Sciatic nerve (tissue), 2 donors: ENCODE measurements around the gene CLRN3. TPM values are rescaled to one million over a fixed set of nuclear protein-coding genes. Genes with fewer than 3 reads are reported as not detected.

Experiments used
- ATAC-seq: fragments of 200-7000 bp; cut with Tn5 transposase; one replicate; pipeline ENCODE4 v1.9.1; 2020; ENCODE audit warnings: mild to moderate bottlenecking, moderate library complexity
- DNase-seq: peaks from one replicate; pipeline ENCODE4 v3.0.0-alpha.2; 2020; ENCODE audit warnings: low spot score
- intact Hi-C: fragments of 100-400 bp; cut with DNase I; formaldehyde crosslinking; loops from one replicate; pipeline ENCODE4 v1.14.2; 2022
- total RNA-seq: library from RNA; stranded (reverse); fragmentation: NEBNext Ultra II Directional; extraction: Animal tissue kit (Norgen Biotek cat#: 25700); gene quantifications from one replicate; pipeline ENCODE4 v1.2.1, GENCODE V29; 2021
- donor health status: DM: no; HTN: no; CAD: no.
- donor health status: DM: no; HTN: no; CAD: no.

CLRN3 gene
- total RNA-seq, 1 donor from 2014 or later, result not detected

GRCh38 chr10:127905848-127906261 lies 13.1 kb upstream of the CLRN3 start:
- DNase-seq (no peak), ATAC-seq (no peak)
- intact Hi-C loops, result loop anchor here (2.0 kb wide), 1 partner anchor 105 kb away; no protein-coding TSS in a partner anchor

DNA sequence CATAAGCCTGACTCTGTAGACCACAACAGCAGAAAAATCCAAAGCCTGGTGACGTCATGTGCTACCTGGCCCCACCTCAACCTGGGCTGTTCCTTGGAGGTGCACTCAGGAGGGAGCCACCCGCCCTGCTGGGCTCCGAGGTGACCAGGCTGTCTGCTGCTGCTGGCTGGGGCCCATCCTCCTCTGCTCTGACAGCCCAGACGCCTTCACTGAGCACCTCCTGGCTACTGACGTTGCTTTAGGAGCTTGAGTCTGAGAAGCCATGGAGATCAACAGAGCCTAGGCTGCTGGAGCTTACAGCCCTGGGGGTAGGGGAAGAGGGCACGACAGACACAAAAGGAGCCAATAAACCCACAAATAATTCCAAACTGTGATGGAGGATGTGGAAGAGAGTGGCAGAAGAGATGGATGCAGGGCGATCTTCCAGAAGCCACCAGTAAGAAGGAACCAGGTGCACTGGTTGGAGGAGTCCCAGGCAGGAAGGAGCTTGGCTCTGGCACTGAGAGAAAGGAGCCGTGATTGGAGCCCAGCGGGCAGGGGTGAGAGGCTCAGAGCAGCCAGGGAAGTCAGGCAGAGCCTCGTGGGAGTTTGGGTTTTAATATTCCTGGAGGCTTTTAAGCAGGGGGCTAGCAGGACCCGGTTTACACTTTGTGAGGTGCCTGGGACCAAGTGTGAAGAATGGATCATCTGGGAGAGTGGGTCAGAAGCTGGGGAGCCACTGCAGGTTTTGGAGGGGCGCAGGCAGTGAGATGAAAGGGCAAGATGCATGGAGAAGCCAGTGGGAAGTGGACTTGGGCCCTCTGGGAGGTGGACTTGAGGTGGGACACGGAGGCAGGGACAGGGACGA lies 12.5 kb upstream of the CLRN3 start:
- no peak for DNase-seq
- intact Hi-C loops, result no loop called here
- ATAC-seq, result no peak

GRCh38 chr10:127904311-127905000 lies 11.7 kb upstream of the CLRN3 start:
- intact Hi-C loops, result no loop called here
- DNase-seq (no peak), ATAC-seq (no peak)

- intact Hi-C loops, result no loop called here
- DNase-seq (no peak), ATAC-seq (no peak)
These were observed 11.0 kb upstream of the CLRN3 start for GRCh38 chr10:127903789-127904188.

GRCh38 chr10:127899766-127900387 lies 7.1 kb upstream of the CLRN3 start:
- peak; percentile 74 for ATAC-seq
- intact Hi-C loops, result no loop called here
- DNase-seq, result no peak

DNA sequence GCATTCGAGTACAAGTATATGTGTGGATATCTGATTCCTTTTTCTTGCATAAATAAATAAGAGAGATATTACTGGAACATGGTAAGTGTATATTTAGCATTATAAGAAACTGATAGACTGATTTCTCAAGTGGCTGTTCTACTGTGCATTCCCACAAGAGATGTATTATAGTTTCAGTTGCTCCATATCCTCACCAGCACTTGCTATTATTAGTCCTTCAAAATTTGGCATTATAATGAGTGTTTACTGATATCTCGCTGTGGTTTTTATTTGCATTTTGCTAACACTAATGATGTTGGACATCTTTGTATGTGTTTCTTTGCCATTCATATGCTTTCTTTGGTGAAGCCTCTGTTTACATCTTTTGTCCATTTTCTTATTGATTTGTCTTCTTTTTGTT lies 4.4 kb upstream of the CLRN3 start:
- DNase-seq, result no peak
- no peak for ATAC-seq
- intact Hi-C loops, result no loop called here

DNA sequence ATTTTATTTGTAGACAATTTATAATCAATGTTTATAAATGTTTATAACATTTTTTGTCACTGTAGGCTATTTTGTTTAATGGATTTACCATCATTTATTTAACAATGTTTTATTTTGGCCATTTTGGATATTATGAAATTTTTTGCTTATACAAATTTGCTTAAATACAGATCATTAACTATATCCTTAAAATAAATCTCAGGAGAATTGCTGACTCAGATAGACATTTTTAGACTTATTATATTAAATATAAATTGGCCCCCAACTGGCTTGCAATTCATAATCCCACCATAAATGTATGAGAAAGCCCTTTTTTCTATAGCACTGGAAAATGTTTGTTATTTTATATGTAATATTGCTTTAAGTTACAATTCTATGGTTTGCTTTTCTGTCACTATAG lies 3.8 kb upstream of the CLRN3 start:
- intact Hi-C loops, result no loop called here
- ATAC-seq (no peak), DNase-seq (no peak)

DNA sequence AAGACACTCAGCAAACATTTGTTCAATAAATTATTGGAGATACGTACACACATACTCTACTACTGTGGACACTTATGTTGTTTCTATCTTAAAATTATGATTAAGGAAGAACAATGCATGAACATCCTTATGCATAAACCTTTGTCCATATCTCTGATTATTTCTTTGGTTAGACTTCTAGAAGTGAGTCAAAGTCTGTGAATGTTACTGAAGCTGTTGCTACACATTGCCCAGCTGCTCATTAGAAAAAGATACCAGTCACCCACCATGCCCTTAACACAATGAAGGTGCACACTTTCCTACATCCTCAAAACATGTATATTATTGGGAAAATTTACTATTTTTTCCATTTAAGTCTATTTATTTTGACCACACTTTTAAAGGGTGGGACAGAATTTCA lies 1.4 kb upstream of the CLRN3 start:
- ATAC-seq, result no peak

DNA sequence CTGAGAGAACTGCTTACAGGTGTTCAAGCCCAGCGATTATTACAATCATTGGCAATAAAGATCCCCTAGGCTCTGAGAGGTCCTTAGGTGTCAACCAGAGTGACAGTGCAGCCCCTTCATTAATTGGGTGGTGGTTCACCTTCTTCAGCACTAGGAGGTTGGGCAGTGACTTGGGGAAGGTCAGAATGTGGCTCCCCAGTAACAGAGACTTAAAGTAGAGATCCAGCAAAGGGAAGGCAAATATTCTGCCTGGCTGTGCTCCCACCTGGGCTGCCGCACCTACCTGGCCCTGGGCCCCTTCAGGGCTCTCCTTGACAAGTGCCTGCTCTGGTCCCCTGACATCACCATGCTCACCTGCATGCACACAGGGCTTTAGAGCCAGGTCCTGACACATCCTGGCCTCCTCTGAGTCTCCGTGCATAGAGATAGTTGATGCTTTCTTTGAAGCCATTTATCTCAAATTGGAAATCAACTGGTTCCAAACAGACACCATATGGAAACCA lies 1.9 kb downstream of the CLRN3 start:
- ATAC-seq (no peak), DNase-seq (no peak)
- intact Hi-C loops, result no loop called here

More for the DNA sequence above, 1.4 kb upstream of the CLRN3 start:
- intact Hi-C loops, result no loop called here
- DNase-seq, result no peak

GRCh38 chr10:127890216-127890615 lies 2.5 kb downstream of the CLRN3 start:
- DNase-seq (no peak), ATAC-seq (no peak)
- intact Hi-C loops, result no loop called here

GRCh38 chr10:127889605-127890195 lies 3.0 kb downstream of the CLRN3 start:
- no peak for DNase-seq

DNA sequence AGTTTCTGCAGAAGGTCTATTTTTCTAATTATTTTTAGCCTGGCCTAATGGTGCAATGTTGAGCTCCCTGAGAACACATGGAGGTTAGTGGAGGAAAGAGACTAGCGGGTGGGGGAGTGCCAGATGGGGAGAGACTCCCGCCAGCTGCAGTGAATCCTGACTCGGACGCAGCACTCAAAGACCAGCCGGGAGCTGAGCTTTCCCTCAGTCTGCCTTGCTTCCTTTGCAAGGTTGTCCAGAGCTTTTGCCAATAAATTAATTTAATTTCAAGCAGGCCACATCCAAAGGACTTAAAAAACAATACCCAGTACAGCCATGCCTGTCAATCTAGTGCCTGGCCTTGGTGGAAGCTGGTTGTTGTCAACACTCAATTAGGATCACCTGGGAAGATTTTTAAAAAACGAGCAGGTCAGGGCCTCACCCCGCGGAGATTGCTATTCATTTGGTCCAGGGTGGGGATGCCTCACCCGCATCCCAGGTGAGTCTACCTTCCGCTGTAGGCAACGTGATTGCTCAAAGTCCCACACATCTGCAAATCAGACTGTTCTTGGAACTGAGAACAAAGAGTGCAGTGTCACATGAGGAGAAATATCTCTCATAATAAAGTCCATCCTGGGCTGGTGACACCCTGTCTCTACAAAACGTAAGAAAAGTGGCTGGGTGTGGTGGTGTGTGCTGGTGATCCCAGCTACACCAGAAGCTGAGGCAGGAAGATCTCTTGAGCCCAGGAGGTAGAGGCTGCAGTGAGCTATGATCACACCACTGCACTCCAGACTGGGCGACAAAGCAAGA lies 4.0 kb downstream of the CLRN3 start:
- ATAC-seq (no peak), DNase-seq (no peak)

More at GRCh38 chr10:127889605-127890195, 3.0 kb downstream of the CLRN3 start:
- ATAC-seq, result peak; percentile 15
- intact Hi-C loops, result no loop called here

GRCh38 chr10:127887541-127888415 lies 5.0 kb downstream of the CLRN3 start:
- intact Hi-C loops, result no loop called here
- no peak for DNase-seq
- no peak for ATAC-seq

More for the DNA sequence above, 4.0 kb downstream of the CLRN3 start:
- intact Hi-C loops, result no loop called here

- DNase-seq (no peak), ATAC-seq (no peak)
- intact Hi-C loops, result no loop called here
These were observed 6.2 kb downstream of the CLRN3 start for GRCh38 chr10:127886371-127887051.

DNA sequence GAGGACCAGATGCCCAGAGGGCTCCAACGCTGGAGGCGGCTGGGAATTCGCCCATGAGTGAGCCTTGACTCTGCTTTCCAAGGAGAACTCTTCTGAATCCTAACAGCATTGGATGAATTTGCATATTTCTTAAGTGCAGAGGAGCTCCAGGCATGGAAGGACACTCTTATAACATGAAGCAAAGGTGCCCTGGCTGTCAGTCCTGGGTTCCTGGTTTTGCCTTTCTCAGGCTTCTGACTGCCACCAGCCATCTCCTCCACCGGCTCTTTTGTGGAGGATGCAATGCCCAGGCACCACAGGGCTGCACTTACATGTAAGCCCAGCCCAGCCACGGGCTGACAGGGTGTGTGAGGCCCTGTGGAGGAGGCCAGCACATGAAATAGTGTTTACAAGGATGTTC lies 8.2 kb downstream of the CLRN3 start:
- no peak for DNase-seq
- ATAC-seq, result no peak
- intact Hi-C loops, result no loop called here

DNA sequence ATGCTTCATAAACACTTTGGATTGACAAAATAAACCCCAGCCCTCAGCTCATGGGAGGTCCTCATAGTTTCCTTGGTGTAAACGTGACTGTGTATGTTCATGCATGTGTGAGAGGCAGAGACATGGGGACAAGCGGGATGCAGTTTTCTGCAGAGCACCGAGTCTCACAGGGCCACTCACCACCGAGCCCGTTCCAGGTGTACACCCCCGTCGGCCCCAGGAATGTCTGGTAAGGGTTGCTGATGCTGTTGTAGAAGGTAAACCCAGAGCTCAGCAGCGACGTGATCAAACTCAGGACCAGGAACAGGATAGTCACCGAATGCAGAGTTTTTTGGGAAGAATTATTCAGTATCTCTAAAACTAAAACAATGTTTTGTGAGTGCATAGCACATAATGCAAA lies 9.2 kb downstream of the CLRN3 start:
- DNase-seq (no peak), ATAC-seq (no peak)
- intact Hi-C loops, result no loop called here

- ATAC-seq, result no peak
- intact Hi-C loops, result no loop called here
- DNase-seq, result no peak
These were observed 9.8 kb downstream of the CLRN3 start for GRCh38 chr10:127882801-127883459.
